Body of pancreas (tissue), 4 donors: ENCODE measurements around the gene WBP1.

ENCODE experiments used
- CTCF ChIP-seq, 7 experiments: fragments of 450-650 bp in 4 of 7; fragments of 200-600 bp in 3 of 7; sonication (generic) in 3 of 7; IDR thresholded peaks; one replicate each; pipeline ENCODE4 v1.5.1; 2016 to 2019; ENCODE audit warnings: antibody characterized with exemption in 7 of 7
- POLR2A ChIP-seq, 3 donors: fragments of 450-650 bp; IDR thresholded peaks; one replicate each; pipeline ENCODE4 v1.6.1; 2016; ENCODE audit warnings: antibody characterized with exemption in 3 of 3, mild to moderate bottlenecking in 2 of 3

- TF ChIP-seq CTCF (IDR thresholded peaks at IDR 0.05), result no peak
- TF ChIP-seq POLR2A (IDR thresholded peaks at IDR 0.05), result no peak
Observed at GRCh38 chr2:74481961-74482800, 23.9 kb downstream of the WBP1 start.
